HCT116 (cell line): ENCODE results near the gene FCMR. TPM values are rescaled to one million over a fixed set of nuclear protein-coding genes. Genes with fewer than 3 reads are reported as not detected.

Experiments used
- ATAC-seq: fragments of 200-7000 bp; cut with Tn5 transposase; 2 replicates; pipeline ENCODE4 v1.9.1; 2020; ENCODE audit warnings: mild to moderate bottlenecking, moderate library complexity
- BruUV-seq: library from RNA; stranded (reverse); fragments of 400-500 nt; replicated peaks from 2 replicates; lab custom pipeline; 2021; lab: Mats Ljungman, UMichigan
- CTCF ChIA-PET: fragments of 300-600 bp; sonication (Branson Sonifier 250); formaldehyde crosslinking; loops from one replicate; lab custom pipeline; 2021; ENCODE audit warnings: antibody characterized with exemption; lab: Charles Lee
- POLR2A ChIA-PET: fragments of 300-600, 350-600 bp; sonication (Branson Sonifier 250); formaldehyde crosslinking; loops from one replicate; lab custom pipeline; 2021; ENCODE audit warnings: antibody characterized with exemption; lab: Charles Lee
- RAD21 ChIA-PET, 2 experiments: fragments of 300-600 bp; sonication (Branson Sonifier 250); formaldehyde crosslinking; loops; one replicate each; lab custom pipeline; 2023; ENCODE audit warnings: low total read pairs in 2 of 2; ENCODE audit not compliant: uncharacterized antibody in 2 of 2, unreplicated experiment in 2 of 2, low non-redundant PET in 1 of 2; lab: Charles Lee
- DNase-seq: peaks from one replicate; pipeline ENCODE4 v3.0.0-alpha.2; 2010; ENCODE audit warnings: low read depth, low spot score
- H2AFZ ChIP-seq: fragments of 200-600 bp; shearing (Covaris generic), sonication (generic); 2 replicates; pipeline ENCODE4 v1.6.1; 2017; ENCODE audit warnings: low read depth, mixed run types, mixed read lengths, antibody characterized with exemption, low read length; ENCODE audit not compliant: poor library complexity, severe bottlenecking
- H3K27ac ChIP-seq: 2 replicates; pipeline ENCODE4 v1.5.1; 2012; ENCODE audit warnings: low read depth, low read length
- H3K27me3 ChIP-seq: fragments of 200-600 bp; sonication (generic); 2 replicates; pipeline ENCODE4 v1.6.1; 2016; ENCODE audit warnings: mixed run types, low read length, mixed read lengths; ENCODE audit not compliant: insufficient read depth
- H3K36me3 ChIP-seq, 2 experiments: fragments of 200-500 bp in 1 of 2; fragments of 200-600 bp in 1 of 2; sonication (Bioruptor generic) in 1 of 2; sonication (generic) in 1 of 2; 2 replicates each; pipeline versions ENCODE4 v1.5.1 to v1.6.1; 2014 to 2016; ENCODE audit warnings: low read length in 2 of 2, inconsistent platforms in 1 of 2, mixed read lengths in 1 of 2, mixed run types in 1 of 2; ENCODE audit not compliant: insufficient read depth in 2 of 2, control insufficient read depth in 1 of 2
- H3K4me1 ChIP-seq, 2 experiments: fragments of 200-600 bp in 1 of 2; sonication (generic) in 1 of 2; 2 replicates each; pipeline versions ENCODE4 v1.5.1 to v1.6.1; 2012 to 2017; ENCODE audit warnings: low read length in 2 of 2, inconsistent platforms in 1 of 2, mild to moderate bottlenecking in 1 of 2, mixed read lengths in 1 of 2, mixed run types in 1 of 2, moderate library complexity in 1 of 2; ENCODE audit not compliant: insufficient read depth in 2 of 2, control insufficient read depth in 1 of 2
- H3K4me2 ChIP-seq: fragments of 200-600 bp; sonication (generic); 2 replicates; pipeline ENCODE4 v1.6.1; 2017; ENCODE audit warnings: mixed run types, low read length, mixed read lengths
- H3K4me3 ChIP-seq, 2 experiments: fragments of 200-600 bp in 1 of 2; sonication (generic) in 1 of 2; replicated peaks in 1 of 2; 2 replicates each; pipeline ENCODE4 v1.5.1; 2011 to 2016; ENCODE audit warnings: low read length in 2 of 2, control low read depth in 1 of 2, low read depth in 1 of 2, mild to moderate bottlenecking in 1 of 2, mixed read lengths in 1 of 2, mixed run types in 1 of 2
- H3K79me2 ChIP-seq: fragments of 200-600 bp; sonication (generic); 2 replicates; pipeline ENCODE4 v1.6.1; 2017; ENCODE audit warnings: mild to moderate bottlenecking, mixed run types, low read length, moderate library complexity, mixed read lengths; ENCODE audit not compliant: insufficient read depth
- H3K9ac ChIP-seq: fragments of 200-600 bp; sonication (generic); 2 replicates; pipeline ENCODE4 v1.6.1; 2016; ENCODE audit warnings: low read length, mixed read lengths
- H3K9me2 ChIP-seq: fragments of 200-600 bp; sonication (generic), shearing (Covaris generic); 2 replicates; pipeline ENCODE4 v1.6.1; 2017; ENCODE audit warnings: mixed run types, mild to moderate bottlenecking, moderate library complexity; ENCODE audit not compliant: insufficient read depth
- H3K9me3 ChIP-seq, 2 experiments: fragments of 200-500 bp in 1 of 2; fragments of 200-600 bp in 1 of 2; sonication (Bioruptor generic) in 1 of 2; sonication (generic) in 1 of 2; 2 replicates each; pipeline ENCODE4 v1.6.1; 2014 to 2017; ENCODE audit warnings: low read length in 2 of 2, mixed read lengths in 2 of 2, inconsistent platforms in 1 of 2, low read depth in 1 of 2, mild to moderate bottlenecking in 1 of 2, mixed run types in 1 of 2, moderate library complexity in 1 of 2; ENCODE audit not compliant: control insufficient read depth in 1 of 2, insufficient read depth in 1 of 2
- H4K20me1 ChIP-seq: fragments of 200-600 bp; sonication (generic), shearing (Covaris generic); 2 replicates; pipeline ENCODE4 v1.6.1; 2017; ENCODE audit warnings: mixed run types, mild to moderate bottlenecking, moderate library complexity; ENCODE audit not compliant: insufficient read depth
- EGR1 ChIP-seq: IDR thresholded peaks from 2 replicates; pipeline ENCODE4 v1.6.1; 2012; ENCODE audit warnings: low read depth
- EZH2 ChIP-seq: fragments of 200-600 bp; sonication (generic); IDR thresholded peaks from 2 replicates; pipeline ENCODE4 v1.6.1; 2017; ENCODE audit warnings: antibody characterized with exemption, mixed run types
- FOSL1 ChIP-seq: IDR thresholded peaks from 2 replicates; pipeline ENCODE4 v1.6.1; 2012; ENCODE audit warnings: low read depth
- JUND ChIP-seq: IDR thresholded peaks from 2 replicates; pipeline ENCODE4 v1.6.1; 2012
- MAX ChIP-seq: IDR thresholded peaks from 2 replicates; pipeline ENCODE4 v1.6.1; 2012
- POLR2A ChIP-seq: IDR thresholded peaks from 2 replicates; pipeline ENCODE4 v1.7.0; 2011; ENCODE audit warnings: borderline replicate concordance; ENCODE audit not compliant: insufficient read depth, insufficient read length; ENCODE audit errors: extremely low read depth
- POLR2AphosphoS5 ChIP-seq: IDR thresholded peaks from 2 replicates; pipeline ENCODE4 v1.6.1; 2011; ENCODE audit warnings: mild to moderate bottlenecking, low read depth, low read length, moderate library complexity
- REST ChIP-seq: IDR thresholded peaks from 2 replicates; pipeline ENCODE4 v1.6.1; 2012; ENCODE audit warnings: low read depth
- SRF ChIP-seq: IDR thresholded peaks from 2 replicates; pipeline ENCODE4 v1.6.1; 2012; ENCODE audit warnings: low read depth
- TCF7L2 ChIP-seq: IDR thresholded peaks from 2 replicates; pipeline ENCODE4 v1.7.0; 2011; ENCODE audit warnings: borderline replicate concordance, inconsistent platforms; ENCODE audit not compliant: insufficient read depth, insufficient read length; ENCODE audit errors: extremely low read depth
- YY1 ChIP-seq: IDR thresholded peaks from 2 replicates; pipeline ENCODE4 v1.6.1; 2011; ENCODE audit warnings: low read length, low read depth, moderate library complexity, mild to moderate bottlenecking; ENCODE audit not compliant: insufficient replicate concordance; ENCODE audit errors: extremely low read depth
- ZBTB33 ChIP-seq: IDR thresholded peaks from 2 replicates; pipeline ENCODE4 v1.6.1; 2011; ENCODE audit warnings: mild to moderate bottlenecking, low read length, moderate library complexity; ENCODE audit not compliant: insufficient replicate concordance; ENCODE audit errors: extremely low read depth
- ZNF274 ChIP-seq: fragments of 200-500 bp; sonication (Bioruptor generic); IDR thresholded peaks from 2 replicates; pipeline ENCODE4 v1.6.1; 2014; ENCODE audit warnings: mild to moderate bottlenecking, low read depth, low read length, inconsistent platforms
- intact Hi-C: fragments of 100-400 bp; cut with micrococcal nuclease; formaldehyde crosslinking; loops from 2 replicates; pipeline ENCODE4 v1.10.0; 2022
- total RNA-seq: library from RNA; stranded (reverse); gene quantifications from one replicate; pipeline ENCODE4 v1.2.1, GENCODE V29; 2021; ENCODE audit not compliant: unreplicated experiment

FCMR gene
- total RNA-seq, 1 experiment from 2014 or later = 0.61 TPM

- ATAC-seq = no peak
- Histone ChIP-seq H3K36me3 (no peaks in the 10 kb centered on the region), H3K9me3 (no peaks in the 10 kb centered on the region; a peak in 1 of 4 replicates), H3K9ac (no peak overlapping the region), H3K27me3 (no peaks in the 10 kb centered on the region), H3K27ac (no peak overlapping the region), H3K4me1 (no peaks in the 10 kb centered on the region), H3K4me3 (no peak overlapping the region), H3K4me2 (no peak overlapping the region), H4K20me1 (no peaks in the 10 kb centered on the region), H3K9me2 (no peaks in the 10 kb centered on the region), H2AFZ (no peak overlapping the region), H3K79me2 (no peaks in the 10 kb centered on the region)
- CTCF ChIA-PET = interaction anchor here (0.7 to 1.9 kb wide), 3 partner anchors 11 to 28 kb away, joined by 3 to 6 read pairs (median 3); no protein-coding TSS in a partner anchor
- no peak for DNase-seq
- BruUV-seq = no TSS peak
- RAD21 ChIA-PET = no interaction called here
- POLR2A ChIA-PET = no interaction called here
- intact Hi-C loops = no loop called here
- TF ChIP-seq MAX (no peak), REST (no peak), FOSL1 (no peak), ZBTB33 (no peak), ZNF274 (no peak), SRF (no peak), TCF7L2 (no peak), EGR1 (no peak), YY1 (no peak), EZH2 (no peak), JUND (no peak), POLR2AphosphoS5 (no peak), POLR2A (no peak)
Observed at GRCh38 chr1:206883876-206884275, 37.9 kb downstream of the FCMR start.
